Neuronal stem cell (in vitro differentiated cells): Measurements from ENCODE around the gene CA5A.
"Not testable (repeated sequence)": the region's sequence is repeated elsewhere in the genome, so short reads cannot be mapped to it uniquely, and the experiment has no call there.

Source experiments
- DNase-seq: peaks from one replicate; pipeline ENCODE4 v3.0.0-alpha.2; 2013; ENCODE audit warnings: low spot score
- H2AFZ ChIP-seq: one replicate; pipeline ENCODE4 v1.6.1; 2013; ENCODE audit warnings: mild to moderate bottlenecking, low read length, inconsistent platforms
- H2AK5ac ChIP-seq: 2 replicates; pipeline ENCODE4 v1.6.1; 2013; ENCODE audit warnings: low read depth, mild to moderate bottlenecking, inconsistent platforms, low read length, moderate library complexity, mixed read lengths
- H2BK120ac ChIP-seq: 2 replicates; pipeline ENCODE4 v1.6.1; 2013; ENCODE audit warnings: low read depth, mild to moderate bottlenecking, inconsistent platforms, low read length, moderate library complexity, mixed read lengths
- H2BK12ac ChIP-seq: one replicate; pipeline ENCODE4 v1.6.1; 2013; ENCODE audit warnings: low read length, inconsistent platforms
- H2BK15ac ChIP-seq: 2 replicates; pipeline ENCODE4 v1.6.1; 2013; ENCODE audit warnings: mild to moderate bottlenecking, low read length, inconsistent platforms, mixed read lengths
- H2BK5ac ChIP-seq: one replicate; pipeline ENCODE4 v1.6.1; 2013; ENCODE audit warnings: inconsistent platforms, mild to moderate bottlenecking, low read length, moderate library complexity
- H3K14ac ChIP-seq: one replicate; pipeline ENCODE4 v1.6.1; 2013; ENCODE audit warnings: low read length, inconsistent platforms
- H3K18ac ChIP-seq: 2 replicates; pipeline ENCODE4 v1.6.1; 2013; ENCODE audit warnings: low read length, inconsistent platforms
- H3K23ac ChIP-seq: 2 replicates; pipeline ENCODE4 v1.6.1; 2013; ENCODE audit warnings: low read depth, mild to moderate bottlenecking, mixed read lengths, low read length, inconsistent platforms; ENCODE audit not compliant: poor library complexity
- H3K27ac ChIP-seq: replicated peaks from 3 replicates; pipeline ENCODE4 v1.5.1; 2013; ENCODE audit warnings: low read length, inconsistent platforms
- H3K27me3 ChIP-seq, 3 experiments: 2 replicates each; pipeline ENCODE4 v1.6.1; 2013; ENCODE audit warnings: low read length in 3 of 3, mild to moderate bottlenecking in 2 of 3, inconsistent platforms in 1 of 3, low read depth in 1 of 3, mixed read lengths in 1 of 3, moderate library complexity in 1 of 3; ENCODE audit not compliant: control insufficient read depth in 3 of 3, insufficient read depth in 3 of 3
- H3K36me3 ChIP-seq, 2 donors: replicated peaks in 1 of 2; 2 replicates each; pipeline ENCODE4 v1.6.1; 2013; ENCODE audit warnings: low read length in 2 of 2; ENCODE audit not compliant: control insufficient read depth in 2 of 2, insufficient read depth in 2 of 2
- H3K4ac ChIP-seq: 2 replicates; pipeline ENCODE4 v1.6.1; 2013; ENCODE audit warnings: inconsistent platforms, mild to moderate bottlenecking, low read length, moderate library complexity
- H3K4me1 ChIP-seq, 2 donors: 1 replicate in 1 of 2; 2 replicates in 1 of 2; pipeline ENCODE4 v1.6.1; 2013; ENCODE audit warnings: low read length in 2 of 2, low read depth in 1 of 2; ENCODE audit not compliant: control insufficient read depth in 2 of 2, insufficient read depth in 1 of 2
- H3K4me2 ChIP-seq: one replicate; pipeline ENCODE4 v1.6.1; 2013; ENCODE audit warnings: mild to moderate bottlenecking, low read length, inconsistent platforms; ENCODE audit not compliant: insufficient read depth, poor library complexity, severe bottlenecking
- H3K4me3 ChIP-seq, 2 donors: 2 replicates each; pipeline ENCODE4 v1.5.1; 2013; ENCODE audit warnings: low read length in 2 of 2, mild to moderate bottlenecking in 2 of 2, inconsistent platforms in 1 of 2, moderate library complexity in 1 of 2
- H3K79me1 ChIP-seq: one replicate; pipeline ENCODE4 v1.6.1; 2013; ENCODE audit warnings: low read depth, mild to moderate bottlenecking, inconsistent platforms, low read length, moderate library complexity
- H3K9ac ChIP-seq: one replicate; pipeline ENCODE4 v1.6.1; 2013; ENCODE audit warnings: mild to moderate bottlenecking, low read depth, low read length, inconsistent platforms; ENCODE audit not compliant: poor library complexity
- H3K9me3 ChIP-seq, 2 donors: replicated peaks in 1 of 2; 2 replicates each; pipeline versions ENCODE3 to v1.6.1; 2013; ENCODE audit warnings: low read length in 2 of 2, mild to moderate bottlenecking in 2 of 2, inconsistent platforms in 1 of 2, low read depth in 1 of 2, mixed read lengths in 1 of 2, moderate library complexity in 1 of 2; ENCODE audit not compliant: control insufficient read depth in 2 of 2, insufficient read depth in 1 of 2
- H4K8ac ChIP-seq: one replicate; pipeline ENCODE4 v1.6.1; 2013; ENCODE audit warnings: low read depth, mild to moderate bottlenecking, inconsistent platforms, low read length, moderate library complexity
- H4K91ac ChIP-seq: one replicate; pipeline ENCODE4 v1.6.1; 2013; ENCODE audit warnings: low read length, low read depth, mild to moderate bottlenecking, inconsistent platforms; ENCODE audit not compliant: poor library complexity
- WGBS, 2 donors: extraction: QIAGEN DNeasy Blood & Tissue Kit; methylation state at CpG; one replicate each; pipeline ENCODE4 v1.1.7; 2013; ENCODE audit warnings: missing lambda C conversion rate in 2 of 2, mixed read lengths in 1 of 2; ENCODE audit not compliant: insufficient read length in 2 of 2, insufficient replicate concordance in 1 of 2; ENCODE audit errors: extremely low coverage in 2 of 2; 5-methylcytosine and 5-hydroxymethylcytosine counted together

The CA5A gene

GRCh38 chr16:87869879-87870417 lies 66.4 kb downstream of the CA5A start:
- H2AK5ac ChIP-seq, H3K23ac ChIP-seq, H3K4me2 ChIP-seq, H2BK12ac ChIP-seq, H3K4ac ChIP-seq, DNase-seq, H3K4me3 ChIP-seq, H2BK120ac ChIP-seq, H4K91ac ChIP-seq, H3K36me3 ChIP-seq, H4K8ac ChIP-seq, H2BK5ac ChIP-seq, H2BK15ac ChIP-seq, H3K14ac ChIP-seq, H3K79me1 ChIP-seq, H3K9ac ChIP-seq, H3K9me3 ChIP-seq: not testable (repeated sequence)
- peaks cover 0 to 14% (median 6%) of the 10 kb centered on the region in 3 experiments for H3K27me3 ChIP-seq
- no CpG with 5 or more reads among the region's 18 CpGs for WGBS, 2 donors
- peak overlapping the region; percentile 15 for H3K27ac ChIP-seq
- peak overlapping the region; percentile 91 for H2AFZ ChIP-seq
- H3K4me1 ChIP-seq = peaks cover 0 to 13% of the 10 kb centered on the region in 2 donors
- H3K18ac ChIP-seq = peak overlapping the region; percentile 35

GRCh38 chr16:87869061-87869878 lies 67.1 kb downstream of the CA5A start, which contains the start of gene SLC7A5:
Gene SLC7A5, minus strand, starts transcription at chr16:87869507. Its CDS starts 85 bp downstream, at chr16:87869422.
- peaks cover 0 to 13% of the 10 kb centered on the region in 2 donors for H3K4me1 ChIP-seq
- H4K91ac ChIP-seq, H3K9me3 ChIP-seq, H2AK5ac ChIP-seq, H4K8ac ChIP-seq, H3K14ac ChIP-seq, H3K79me1 ChIP-seq, H3K4ac ChIP-seq, H3K27me3 ChIP-seq, H2BK15ac ChIP-seq, H2BK12ac ChIP-seq, H2BK5ac ChIP-seq, H3K36me3 ChIP-seq, H2BK120ac ChIP-seq: not testable (repeated sequence)
- peak within 1 kb of the TSS; percentile 85 for H3K9ac ChIP-seq
- peak within 1 kb of the TSS; percentile 15 for H3K27ac ChIP-seq
- H3K23ac ChIP-seq = peak within 1 kb of the TSS; percentile 98
- H3K18ac ChIP-seq = peak within 1 kb of the TSS; percentile 80
- H2AFZ ChIP-seq = peak within 1 kb of the TSS; percentile 91
- peak within 1 kb of the TSS; percentile 85 for H3K4me2 ChIP-seq
- WGBS, 2 donors = no CpG with 5 or more reads among the region's 109 CpGs
- peak within 1 kb of the TSS; percentile 73 to 93 for H3K4me3 ChIP-seq
- peak; percentile 83 for DNase-seq

GRCh38 chr16:87868254-87869029 lies 67.9 kb downstream of the CA5A start:
- peak overlapping the region; percentile 91 for H2AFZ ChIP-seq
- not testable (repeated sequence) for H2BK12ac ChIP-seq, H3K9me3 ChIP-seq, H3K36me3 ChIP-seq, H3K4ac ChIP-seq, H3K27ac ChIP-seq, H2BK120ac ChIP-seq, H3K14ac ChIP-seq, H2AK5ac ChIP-seq, H4K91ac ChIP-seq, H4K8ac ChIP-seq, H3K23ac ChIP-seq, H2BK15ac ChIP-seq, DNase-seq, H2BK5ac ChIP-seq, H3K27me3 ChIP-seq, H3K79me1 ChIP-seq
- H3K4me3 ChIP-seq = peak overlapping the region; percentile 73 to 93
- H3K9ac ChIP-seq = peak overlapping the region; percentile 85
- H3K4me2 ChIP-seq = peak overlapping the region; percentile 85
- no CpG with 5 or more reads among the region's 37 CpGs for WGBS, 2 donors
- peak overlapping the region; percentile 80 for H3K18ac ChIP-seq
- peaks cover 0 to 13% of the 10 kb centered on the region in 2 donors for H3K4me1 ChIP-seq
